Measurements from ENCODE around the gene PSORS1C2. TPM values are rescaled to one million over a fixed set of nuclear protein-coding genes. Genes with fewer than 3 reads are reported as not detected.

Gene PSORS1C2
- total RNA-seq, 1 donor from 2014 or later = not detected

DNA sequence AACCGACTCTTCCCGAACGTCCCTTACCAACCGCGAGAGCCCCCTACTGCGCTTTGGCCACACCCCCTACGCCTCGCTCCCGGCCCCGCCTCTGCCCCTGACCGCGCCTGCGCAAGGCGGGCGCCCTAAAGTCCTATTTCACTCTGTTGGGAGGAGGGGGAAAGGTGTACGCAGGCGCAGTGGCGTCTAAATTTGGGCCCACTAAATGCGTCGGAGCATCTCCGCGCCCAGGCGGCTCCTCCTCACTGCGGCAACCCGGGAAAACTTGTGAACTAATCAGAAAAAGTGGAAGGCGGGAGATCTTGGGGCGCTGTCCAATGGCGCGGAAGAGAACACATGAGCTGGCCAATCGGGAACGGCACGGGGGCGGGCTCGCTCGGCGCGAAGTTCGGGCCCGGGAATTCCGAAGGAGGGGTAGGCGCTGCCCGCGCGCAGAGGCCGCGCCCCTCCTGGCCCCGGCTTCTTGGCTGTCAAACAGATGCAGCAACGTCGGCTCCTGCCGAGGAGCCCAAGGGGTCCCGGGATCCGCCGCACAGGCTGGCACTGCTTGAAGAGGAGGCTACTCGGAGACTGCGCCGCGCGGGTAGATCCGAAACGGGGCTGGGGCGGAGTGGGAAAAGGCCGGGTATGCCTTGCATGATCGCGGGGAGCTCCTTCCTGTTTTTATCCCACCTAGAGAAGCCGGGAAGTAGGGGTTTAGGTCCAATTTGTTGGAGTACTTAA is 19.4 kb upstream of the PSORS1C2 start, which contains the start of gene TCF19:
Gene TCF19 (plus strand): TSS at position 450 of the 723 bp plus-strand sequence. CDS start 881 bp downstream, outside the sequence.
- peak within 1 kb of the TSS; percentile 82 for H3K27ac ChIP-seq
- H3K9me3 ChIP-seq = no peaks in the 10 kb centered on the region
- no peaks in the 10 kb centered on the region for H3K36me3 ChIP-seq
- peak in 1 of 2 donors; percentile 99 for DNase-seq (ENCODE audit: extremely low spot score in 2 of 2)
- peaks cover 27% of the 10 kb centered on the region for H3K4me1 ChIP-seq
- H3K4me3 ChIP-seq = peak within 1 kb of the TSS; percentile 82 to 85
- intact Hi-C loops (cut with DNase I) = no loop called here
- TF ChIP-seq POLR2AphosphoS5 (IDR thresholded peaks at IDR 0.05; ENCODE audit: insufficient read depth in 1 of 2, low read depth in 1 of 2) (peak; percentile 87 to 96), POLR2A (IDR thresholded peaks at IDR 0.05) (no peak)
- no peaks in the 10 kb centered on the region for H3K27me3 ChIP-seq

DNA sequence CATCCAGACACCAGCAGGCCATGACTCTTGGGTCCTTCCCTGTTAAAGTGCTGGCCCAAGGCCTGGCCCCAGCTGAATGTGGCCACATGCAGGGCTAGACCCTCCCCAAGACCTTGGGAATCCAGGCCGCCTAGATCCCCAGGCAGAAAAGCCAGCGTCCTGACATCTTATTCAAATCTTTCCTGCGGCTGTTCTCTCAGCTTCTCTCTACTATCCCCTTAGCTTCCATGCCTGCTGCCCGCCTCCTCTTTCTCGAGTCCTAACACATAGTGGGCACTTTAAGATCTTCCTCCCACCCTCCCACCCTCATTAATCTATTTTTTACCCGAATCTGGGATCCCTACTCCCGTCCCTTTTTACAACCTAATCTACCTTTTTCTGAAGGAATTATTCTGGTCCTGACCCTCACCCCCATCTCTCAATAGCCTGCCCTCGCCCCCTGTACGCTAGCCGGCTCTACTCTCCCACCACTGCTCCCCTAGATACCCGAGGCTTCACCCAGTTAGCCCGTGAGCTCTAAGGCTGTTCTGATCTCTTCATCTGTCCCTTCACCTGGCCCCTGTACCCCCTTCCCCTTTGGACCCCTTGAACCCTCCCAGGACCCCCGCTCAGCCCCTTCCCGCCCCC is 18.8 kb upstream of the PSORS1C2 start, which contains the start of gene CCHCR1:
Gene CCHCR1 (minus strand): TSS at position 290 of the 627 bp plus-strand sequence. CDS start 202 bp downstream, at position 88.
- Histone ChIP-seq H3K36me3 (no peaks in the 10 kb centered on the region), H3K4me1 (peaks cover 27% of the 10 kb centered on the region), H3K27ac (peak within 1 kb of the TSS; percentile 82), H3K9me3 (no peaks in the 10 kb centered on the region), H3K4me3 (peak within 1 kb of the TSS; percentile 82 to 85), H3K27me3 (no peaks in the 10 kb centered on the region)
- no peak for TF ChIP-seq CTCF (IDR thresholded peaks at IDR 0.05)
- TF ChIP-seq POLR2A (IDR thresholded peaks at IDR 0.05) = no peak
- TF ChIP-seq POLR2AphosphoS5 (IDR thresholded peaks at IDR 0.05; ENCODE audit: insufficient read depth in 1 of 2, low read depth in 1 of 2) = no peak
- DNase-seq (ENCODE audit: extremely low spot score in 2 of 2) = no peak
- intact Hi-C loops (cut with DNase I) = no loop called here

DNA sequence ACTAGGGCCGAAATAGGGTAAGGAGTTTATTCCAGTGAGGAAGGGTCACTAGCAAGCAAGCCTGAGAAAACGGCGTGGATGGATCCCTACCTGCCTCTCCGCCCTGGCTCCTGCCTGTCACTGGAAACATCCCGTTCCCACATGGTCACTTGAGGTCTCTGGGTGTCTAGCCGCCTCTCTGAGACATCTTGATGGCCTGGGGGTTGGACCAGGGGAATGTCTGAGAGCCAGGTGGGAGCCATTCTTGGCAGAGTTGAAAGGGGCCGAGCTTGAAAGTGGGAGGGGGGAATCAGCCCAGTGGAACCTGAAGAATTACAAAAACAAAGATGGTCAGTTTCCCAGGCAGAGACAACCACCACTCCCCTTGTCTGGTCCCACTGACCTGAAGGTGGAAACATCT is 17.8 kb upstream of the PSORS1C2 start:
- no peaks in the 10 kb centered on the region for H3K9me3 ChIP-seq
- peaks cover 27% of the 10 kb centered on the region for H3K4me1 ChIP-seq
- no peak for TF ChIP-seq POLR2AphosphoS5 (IDR thresholded peaks at IDR 0.05; ENCODE audit: insufficient read depth in 1 of 2, low read depth in 1 of 2)
- no peak for TF ChIP-seq CTCF (IDR thresholded peaks at IDR 0.05)
- no peak for TF ChIP-seq POLR2A (IDR thresholded peaks at IDR 0.05)
- H3K27me3 ChIP-seq = no peaks in the 10 kb centered on the region
- intact Hi-C loops (cut with DNase I) = no loop called here
- H3K36me3 ChIP-seq = no peaks in the 10 kb centered on the region
- H3K27ac ChIP-seq = no peak overlapping the region
- H3K4me3 ChIP-seq = no peak overlapping the region
- no peak for DNase-seq (ENCODE audit: extremely low spot score in 2 of 2)

DNA sequence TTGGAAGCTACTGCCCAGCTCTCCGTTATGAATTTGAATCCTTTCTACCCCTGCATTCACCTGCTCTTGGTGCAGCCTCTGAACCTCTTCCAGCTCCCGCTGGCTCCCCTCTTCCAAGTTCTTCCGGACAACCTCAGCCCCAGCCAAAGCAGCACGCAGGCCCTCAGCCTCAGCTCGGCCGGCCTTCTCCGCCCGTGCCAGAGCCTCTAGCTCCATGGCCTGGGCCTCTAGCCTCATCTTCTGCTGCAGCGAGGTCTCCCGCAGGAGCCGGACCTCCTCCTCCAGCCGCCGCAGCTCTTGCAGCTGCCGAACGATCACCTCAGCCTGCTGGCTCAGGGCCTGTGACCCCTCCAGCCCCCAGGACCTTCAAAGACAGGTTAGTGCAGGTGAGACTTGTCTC is 15.6 kb upstream of the PSORS1C2 start:
- no peaks in the 10 kb centered on the region for H3K27me3 ChIP-seq
- intact Hi-C loops (cut with DNase I) = no loop called here
- H3K9me3 ChIP-seq = no peaks in the 10 kb centered on the region
- peaks cover 22% of the 10 kb centered on the region for H3K4me1 ChIP-seq
- no peak overlapping the region for H3K27ac ChIP-seq
- no peak overlapping the region for H3K4me3 ChIP-seq
- DNase-seq (ENCODE audit: extremely low spot score in 2 of 2) = no peak
- no peak for TF ChIP-seq POLR2A (IDR thresholded peaks at IDR 0.05)
- TF ChIP-seq POLR2AphosphoS5 (IDR thresholded peaks at IDR 0.05; ENCODE audit: insufficient read depth in 1 of 2, low read depth in 1 of 2) = no peak
- no peak for TF ChIP-seq CTCF (IDR thresholded peaks at IDR 0.05)
- peaks cover 0 to 12% of the 10 kb centered on the region in 2 donors for H3K36me3 ChIP-seq

DNA sequence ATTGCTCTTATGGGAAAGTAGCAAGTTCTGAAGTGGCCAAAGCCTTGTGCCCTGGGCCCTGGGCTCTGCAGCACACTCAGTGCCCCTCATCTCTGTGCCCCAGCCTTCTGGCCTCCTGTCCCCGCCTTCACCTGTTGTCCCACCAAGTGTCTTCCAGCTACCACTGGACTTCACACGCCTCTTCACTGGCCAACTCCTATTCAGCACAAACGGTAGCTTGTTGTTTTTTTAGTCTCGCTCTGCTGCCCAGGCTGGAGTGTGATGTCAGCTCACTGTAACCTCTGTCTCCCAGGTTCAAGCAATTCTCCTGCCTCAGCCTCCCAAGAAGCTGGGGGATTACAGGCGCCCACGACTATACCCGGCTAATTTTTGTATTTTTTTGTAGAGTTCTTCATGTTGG is 13.9 kb upstream of the PSORS1C2 start:
- Histone ChIP-seq H3K4me3 (no peak overlapping the region), H3K27ac (no peak overlapping the region), H3K36me3 (peaks cover 0 to 15% of the 10 kb centered on the region in 2 donors), H3K27me3 (no peaks in the 10 kb centered on the region), H3K4me1 (peaks cover 12% of the 10 kb centered on the region), H3K9me3 (no peaks in the 10 kb centered on the region)
- TF ChIP-seq CTCF (IDR thresholded peaks at IDR 0.05) (no peak), POLR2A (IDR thresholded peaks at IDR 0.05) (no peak)
- intact Hi-C loops (cut with DNase I) = no loop called here
- no peak for DNase-seq (ENCODE audit: extremely low spot score in 2 of 2)

Data from vagina (tissue), 2 donors.